NCI-H1436 treated with DMSO at 0.1 percent for 48 hours (cell line): Measurements from ENCODE around the gene PDE1C.
"Not testable (repeated sequence)": the region's sequence is repeated elsewhere in the genome, so short reads cannot be mapped to it uniquely, and the experiment has no call there.

Experiments used
- DNase-seq: peaks from one replicate; lab custom pipeline; 2025; lab: John Stamatoyannopoulos, UW

Gene PDE1C

GRCh38 chr7:31850066-31850465 lies 220.1 kb downstream of the PDE1C start:
- DNase-seq = no peak

- no peak for DNase-seq
These were observed 234.7 kb downstream of the PDE1C start for GRCh38 chr7:31835471-31835870.

- not testable (repeated sequence) for DNase-seq
These were observed 236.6 kb downstream of the PDE1C start for GRCh38 chr7:31833625-31834024.

GRCh38 chr7:31828520-31828919 lies 241.7 kb downstream of the PDE1C start:
- DNase-seq = no peak

- no peak for DNase-seq
These were observed 244.6 kb downstream of the PDE1C start for GRCh38 chr7:31825576-31825975.

- no peak for DNase-seq
These were observed 251.2 kb downstream of the PDE1C start for GRCh38 chr7:31819031-31819430.

- DNase-seq = no peak
These were observed 253.4 kb downstream of the PDE1C start for GRCh38 chr7:31816810-31817209.

- DNase-seq = no peak
These were observed 254.4 kb downstream of the PDE1C start for GRCh38 chr7:31815796-31816195.

GRCh38 chr7:31814187-31814586 lies 256.0 kb downstream of the PDE1C start:
- no peak for DNase-seq

- DNase-seq = no peak
These were observed 258.4 kb downstream of the PDE1C start for GRCh38 chr7:31811650-31812461.

- no peak for DNase-seq
These were observed 264.9 kb downstream of the PDE1C start for GRCh38 chr7:31805209-31805818.

GRCh38 chr7:31796375-31796774 lies 273.8 kb downstream of the PDE1C start:
- no peak for DNase-seq

GRCh38 chr7:31794851-31795344 lies 275.3 kb downstream of the PDE1C start:
- no peak for DNase-seq

- no peak for DNase-seq
These were observed 278.3 kb downstream of the PDE1C start for GRCh38 chr7:31791881-31792280.

- no peak for DNase-seq
These were observed 281.1 kb downstream of the PDE1C start for GRCh38 chr7:31788883-31789680.

GRCh38 chr7:31788445-31788844 lies 281.8 kb downstream of the PDE1C start:
- no peak for DNase-seq

GRCh38 chr7:31786326-31786725 lies 283.9 kb downstream of the PDE1C start:
- DNase-seq = no peak

GRCh38 chr7:31785101-31785500 lies 285.1 kb downstream of the PDE1C start:
- no peak for DNase-seq

GRCh38 chr7:31783221-31783620 lies 287.0 kb downstream of the PDE1C start:
- no peak for DNase-seq

- DNase-seq = no peak
These were observed 287.7 kb downstream of the PDE1C start for GRCh38 chr7:31782411-31782991.

GRCh38 chr7:31778296-31778695 lies 291.9 kb downstream of the PDE1C start:
- no peak for DNase-seq

- no peak for DNase-seq
These were observed 293.6 kb downstream of the PDE1C start for GRCh38 chr7:31776616-31777015.
